VCaP (cell line): ENCODE data around the gene ZCCHC7.

ENCODE experiments used
- H3K27ac ChIP-seq: fragments of 450-650 bp; 2 replicates; pipeline ENCODE4 v1.5.1; 2017
- TF ChIP-seq, protein P1 (sequence below): fragments of 450-650 bp; conservative IDR thresholded peaks from 2 replicates; pipeline ENCODE4 v1.5.1; 2017; ENCODE audit warnings: mild to moderate bottlenecking, moderate library complexity

The ZCCHC7 gene

DNA sequence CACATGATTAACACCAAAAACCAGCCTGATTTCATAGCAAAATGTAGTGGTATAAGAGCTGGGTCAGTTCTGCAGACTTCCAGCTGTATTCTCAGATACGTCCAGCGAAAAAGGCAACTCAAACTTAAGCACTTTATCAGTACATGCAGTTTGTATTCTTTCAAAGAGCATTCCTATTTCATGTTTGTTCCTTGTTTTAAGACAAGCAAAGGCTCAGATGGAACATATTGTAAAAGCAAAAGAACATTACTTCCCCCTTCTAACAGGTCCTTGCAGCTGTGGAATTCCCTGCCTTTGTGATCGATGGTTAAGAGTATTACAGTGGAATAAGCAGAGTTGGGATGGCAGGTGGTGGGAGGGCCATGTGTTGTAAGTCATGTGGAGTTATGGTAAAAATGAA lies 215.8 kb downstream of the ZCCHC7 start:
- peak overlapping the region; percentile 3; the same call in 1 of the 2 replicates for H3K27ac ChIP-seq

DNA sequence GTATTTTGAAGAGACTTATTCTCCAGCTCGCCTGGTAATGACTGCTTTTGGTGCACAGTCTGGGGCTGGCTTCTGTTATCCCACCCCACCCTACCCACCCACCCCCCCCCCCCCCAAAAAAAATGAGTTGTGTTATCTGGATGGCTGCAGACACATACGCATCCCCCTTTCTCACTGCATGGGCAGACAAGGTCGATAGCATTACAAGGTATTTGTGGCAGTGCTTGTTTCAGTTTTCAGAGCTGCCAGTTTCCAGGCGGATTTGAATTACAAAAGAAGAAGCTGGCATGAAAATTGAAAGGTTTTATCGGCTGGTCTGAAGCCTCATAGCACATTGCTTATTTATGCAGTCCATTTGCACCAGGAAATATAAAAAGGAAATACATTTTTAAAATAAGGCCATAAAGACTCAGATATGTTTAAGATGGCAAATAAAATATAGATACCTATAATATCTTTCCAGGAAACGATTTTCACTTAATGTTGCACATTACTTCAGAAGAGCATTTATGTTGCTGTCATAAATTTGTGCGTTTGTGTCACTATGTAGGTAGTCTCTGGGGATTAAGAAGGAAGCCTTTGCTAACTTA lies 217.0 kb downstream of the ZCCHC7 start:
- TF ChIP-seq, protein P1, sequence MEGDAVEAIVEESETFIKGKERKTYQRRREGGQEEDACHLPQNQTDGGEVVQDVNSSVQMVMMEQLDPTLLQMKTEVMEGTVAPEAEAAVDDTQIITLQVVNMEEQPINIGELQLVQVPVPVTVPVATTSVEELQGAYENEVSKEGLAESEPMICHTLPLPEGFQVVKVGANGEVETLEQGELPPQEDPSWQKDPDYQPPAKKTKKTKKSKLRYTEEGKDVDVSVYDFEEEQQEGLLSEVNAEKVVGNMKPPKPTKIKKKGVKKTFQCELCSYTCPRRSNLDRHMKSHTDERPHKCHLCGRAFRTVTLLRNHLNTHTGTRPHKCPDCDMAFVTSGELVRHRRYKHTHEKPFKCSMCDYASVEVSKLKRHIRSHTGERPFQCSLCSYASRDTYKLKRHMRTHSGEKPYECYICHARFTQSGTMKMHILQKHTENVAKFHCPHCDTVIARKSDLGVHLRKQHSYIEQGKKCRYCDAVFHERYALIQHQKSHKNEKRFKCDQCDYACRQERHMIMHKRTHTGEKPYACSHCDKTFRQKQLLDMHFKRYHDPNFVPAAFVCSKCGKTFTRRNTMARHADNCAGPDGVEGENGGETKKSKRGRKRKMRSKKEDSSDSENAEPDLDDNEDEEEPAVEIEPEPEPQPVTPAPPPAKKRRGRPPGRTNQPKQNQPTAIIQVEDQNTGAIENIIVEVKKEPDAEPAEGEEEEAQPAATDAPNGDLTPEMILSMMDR = no peak
- peak overlapping the region; percentile 29 for H3K27ac ChIP-seq

More for the DNA sequence above, 215.8 kb downstream of the ZCCHC7 start:
- TF ChIP-seq, protein P1 = no peak

GRCh38 chr9:37338218-37338617 lies 217.8 kb downstream of the ZCCHC7 start:
- peak overlapping the region; percentile 29; the same call in 1 of the 2 replicates for H3K27ac ChIP-seq
- TF ChIP-seq, protein P1 = no peak

DNA sequence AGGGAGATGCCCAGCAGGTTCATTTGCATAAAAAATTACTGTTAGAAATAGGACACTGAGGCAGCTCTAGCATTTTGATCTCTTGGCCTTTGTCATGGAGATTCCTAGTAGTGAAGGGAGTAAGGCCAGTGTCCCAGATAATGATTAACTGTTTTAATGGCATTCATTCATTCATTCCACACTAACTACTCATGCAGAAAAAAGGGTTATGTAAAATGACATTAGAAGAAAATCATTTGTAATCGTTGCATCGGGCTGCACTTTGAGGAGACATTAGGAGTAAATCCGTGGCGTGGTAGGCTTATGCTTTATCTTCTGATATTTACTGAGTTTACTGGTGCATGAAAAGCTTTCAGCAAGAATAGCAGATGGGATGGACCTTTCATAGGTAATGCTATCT lies 219.5 kb downstream of the ZCCHC7 start:
- no peak overlapping the region for H3K27ac ChIP-seq
- TF ChIP-seq, protein P1 = no peak

DNA sequence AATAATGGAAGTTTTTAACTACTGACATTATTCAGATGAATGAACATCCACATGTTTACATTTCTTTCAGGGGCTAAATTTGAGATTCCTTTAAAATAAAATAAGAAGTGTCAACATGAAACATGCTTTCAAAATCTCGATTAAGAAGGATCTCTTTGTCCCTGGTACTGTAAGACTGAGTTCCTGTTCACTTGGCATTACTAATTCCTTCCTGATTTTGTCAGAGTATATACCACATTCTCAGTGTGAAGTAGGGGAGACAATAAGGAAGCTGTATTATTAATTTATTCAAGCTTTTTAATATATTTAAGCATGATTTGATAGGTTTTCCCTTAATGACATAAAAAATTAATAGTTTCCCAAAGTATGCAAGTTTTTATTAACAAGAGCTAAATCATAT lies 220.6 kb downstream of the ZCCHC7 start:
- H3K27ac ChIP-seq = no peak overlapping the region
- TF ChIP-seq, protein P1 = no peak

GRCh38 chr9:37341704-37342103 lies 221.3 kb downstream of the ZCCHC7 start:
- H3K27ac ChIP-seq = no peak overlapping the region
- TF ChIP-seq, protein P1 = no peak

DNA sequence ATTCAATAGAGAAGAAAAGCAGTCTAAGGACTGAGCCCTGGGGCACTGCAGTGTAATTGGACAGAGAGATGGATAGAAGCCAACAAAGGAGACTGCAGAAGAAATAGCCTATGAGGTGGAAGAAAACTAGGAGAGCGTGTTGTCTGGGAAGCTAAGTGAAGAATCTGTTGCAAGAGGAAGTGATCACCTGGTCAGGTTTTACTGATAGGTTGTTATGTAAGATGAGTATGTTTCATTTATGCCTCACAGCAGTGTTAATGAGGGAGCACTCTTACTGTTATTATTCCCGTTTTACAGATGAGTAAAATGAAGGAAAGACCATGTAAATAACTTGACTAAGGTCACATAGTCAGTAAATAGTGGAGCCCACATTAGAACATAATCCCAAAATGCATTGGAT lies 222.1 kb downstream of the ZCCHC7 start:
- TF ChIP-seq, protein P1 = no peak
- no peak overlapping the region for H3K27ac ChIP-seq
